Endothelial cell of umbilical vein (primary cell): ENCODE measurements around the gene MRPL16. TPM values are rescaled to one million over a fixed set of nuclear protein-coding genes. Genes with fewer than 3 reads are reported as not detected.

Experiments
- BruUV-seq: library from RNA; stranded (reverse); fragments of 400-500 nt; replicated peaks from 2 replicates; lab custom pipeline; 2021; lab: Mats Ljungman, UMichigan
- CTCF ChIA-PET: fragments of 300-600, 350-600 bp; sonication (Branson Sonifier 250); formaldehyde crosslinking; loops from one replicate; lab custom pipeline; 2021; ENCODE audit warnings: antibody characterized with exemption, inconsistent platforms; lab: Charles Lee
- POLR2A ChIA-PET: fragments of 300-600, 350-600 bp; sonication (Branson Sonifier 250); formaldehyde crosslinking; loops from one replicate; lab custom pipeline; 2021; ENCODE audit warnings: antibody characterized with exemption, inconsistent platforms; lab: Charles Lee
- DNase-seq: peaks from one replicate; pipeline ENCODE4 v3.0.0-alpha.2; 2011; ENCODE audit warnings: low read depth, low spot score
- FAIRE-seq: peaks from 2 replicates; lab custom pipeline; 2011; peaks lifted over from hg19 to GRCh38; lab: Jason Lieb, UNC
- H2AFZ ChIP-seq: 2 replicates; pipeline ENCODE4 v1.6.0; 2012; ENCODE audit warnings: low read depth, low read length, control low read depth, inconsistent platforms
- H3K27ac ChIP-seq: 2 replicates; pipeline ENCODE4 v1.5.1; 2011; ENCODE audit warnings: low read depth, mild to moderate bottlenecking, control low read depth, low read length, moderate library complexity; ENCODE audit not compliant: insufficient read depth
- H3K27me3 ChIP-seq, 2 experiments: 2 replicates each; pipeline versions ENCODE4 v1.6.0 to v1.6.1; 2011; ENCODE audit warnings: low read length in 2 of 2, mixed read lengths in 1 of 2; ENCODE audit not compliant: control insufficient read depth in 2 of 2, insufficient read depth in 2 of 2
- H3K36me3 ChIP-seq, 2 experiments: 2 replicates in 1 of 2; 3 replicates in 1 of 2; pipeline ENCODE4 v1.5.1; 2011; ENCODE audit warnings: low read length in 2 of 2, mild to moderate bottlenecking in 1 of 2, moderate library complexity in 1 of 2; ENCODE audit not compliant: control insufficient read depth in 2 of 2, insufficient read depth in 2 of 2; ENCODE audit errors: extremely low read depth in 1 of 2
- H3K4me1 ChIP-seq: 3 replicates; pipeline ENCODE4 v1.5.1; 2011; ENCODE audit warnings: mild to moderate bottlenecking, low read length; ENCODE audit not compliant: control insufficient read depth, insufficient read depth; ENCODE audit errors: extremely low read depth
- H3K4me2 ChIP-seq: 2 replicates; pipeline ENCODE4 v1.6.1; 2011; ENCODE audit warnings: low read length, control low read depth, mixed read lengths; ENCODE audit not compliant: insufficient read depth
- H3K4me3 ChIP-seq, 3 experiments: fragments of 200-600 bp in 1 of 3; sonication (generic), shearing (Covaris generic) in 1 of 3; replicated peaks in 1 of 3; 2 replicates each; pipeline ENCODE4 v1.5.1; 2011 to 2016; ENCODE audit warnings: control low read depth in 3 of 3, low read length in 3 of 3, mild to moderate bottlenecking in 2 of 3, inconsistent platforms in 1 of 3, low read depth in 1 of 3, moderate library complexity in 1 of 3; ENCODE audit not compliant: insufficient read depth in 1 of 3
- H3K79me2 ChIP-seq: 2 replicates; pipeline ENCODE4 v1.6.0; 2012; ENCODE audit warnings: low read length, inconsistent platforms; ENCODE audit not compliant: control insufficient read depth, insufficient read depth
- H3K9ac ChIP-seq: replicated peaks from 2 replicates; pipeline ENCODE3; 2011; ENCODE audit warnings: low read length, control low read depth; ENCODE audit not compliant: insufficient read depth; ENCODE audit errors: extremely low read depth
- H3K9me1 ChIP-seq: replicated peaks from 3 replicates; pipeline ENCODE4 v1.6.0; 2011; ENCODE audit warnings: mild to moderate bottlenecking, low read length; ENCODE audit not compliant: control insufficient read depth, insufficient read depth; ENCODE audit errors: extremely low read depth
- H3K9me3 ChIP-seq: replicated peaks from 2 replicates; pipeline ENCODE4 v1.5.1; 2012; ENCODE audit warnings: low read length, inconsistent platforms; ENCODE audit not compliant: control insufficient read depth, insufficient read depth
- H4K20me1 ChIP-seq: replicated peaks from 2 replicates; pipeline ENCODE3; 2011; ENCODE audit warnings: mild to moderate bottlenecking, low read length; ENCODE audit not compliant: control insufficient read depth, insufficient read depth; ENCODE audit errors: extremely low read depth
- CTCF ChIP-seq, 2 donors: IDR thresholded peaks; 1 replicate in 1 of 2; 2 replicates in 1 of 2; pipeline ENCODE4 v1.5.1; 2011; ENCODE audit warnings: low read length in 2 of 2, mild to moderate bottlenecking in 2 of 2, moderate library complexity in 2 of 2, control low read depth in 1 of 2, inconsistent platforms in 1 of 2, low read depth in 1 of 2; ENCODE audit not compliant: insufficient read depth in 1 of 2; ENCODE audit errors: extremely low read depth in 1 of 2
- EZH2 ChIP-seq: IDR thresholded peaks from 2 replicates; pipeline ENCODE4 v1.6.1; 2012; ENCODE audit warnings: borderline replicate concordance, low read depth, mild to moderate bottlenecking, moderate library complexity, low read length, inconsistent platforms; ENCODE audit not compliant: severe bottlenecking
- FOS ChIP-seq: IDR thresholded peaks from 2 replicates; pipeline ENCODE4 v1.6.1; 2011; ENCODE audit warnings: mild to moderate bottlenecking, low read length, moderate library complexity, borderline replicate concordance; ENCODE audit not compliant: insufficient read depth
- GATA2 ChIP-seq: IDR thresholded peaks from 2 replicates; pipeline ENCODE4 v1.7.0; 2011; ENCODE audit warnings: low read depth, mild to moderate bottlenecking, moderate library complexity, mixed read lengths, low read length; ENCODE audit not compliant: insufficient read length, insufficient read depth
- JUN ChIP-seq: IDR thresholded peaks from 2 replicates; pipeline ENCODE4 v1.6.1; 2011; ENCODE audit warnings: borderline replicate concordance, low read depth; ENCODE audit not compliant: insufficient read length, insufficient read depth
- MAX ChIP-seq: IDR thresholded peaks from 2 replicates; pipeline ENCODE4 v1.6.1; 2011; ENCODE audit not compliant: insufficient read depth, insufficient read length
- MYC ChIP-seq: IDR thresholded peaks from one replicate; pipeline ENCODE4 v1.6.1; 2011; ENCODE audit warnings: mild to moderate bottlenecking, low read depth, low read length
- POLR2A ChIP-seq: IDR thresholded peaks from 2 replicates; pipeline ENCODE4 v1.6.1; 2012; ENCODE audit warnings: low read depth, mild to moderate bottlenecking, control low read depth, low read length
- POLR2AphosphoS5 ChIP-seq: IDR thresholded peaks from 2 replicates; pipeline ENCODE4 v1.6.1; 2012; ENCODE audit warnings: low read depth, mild to moderate bottlenecking, control low read depth, low read length, moderate library complexity; ENCODE audit not compliant: insufficient read depth
- dilution Hi-C: fragments of 300-500 bp; cut with MboI; formaldehyde crosslinking; loops from one replicate; pipeline ENCODE4 v1.15.0; 2019; ENCODE audit warnings: low sequenced_read_pairs; ENCODE audit not compliant: extremely low pct_ligation_motif_present
- intact Hi-C: fragments of 100-400 bp; cut with micrococcal nuclease; formaldehyde crosslinking; loops from one replicate; pipeline ENCODE4 v1.10.0; 2022
- polyA plus RNA-seq, 4 experiments: library from polyadenylated mRNA; depleted of rRNA in 3 of 4; stranded (reverse) in 3 of 4; unstranded in 1 of 4; fragments of >200 nt; gene quantifications; 2 replicates each; pipeline versions ENCODE4 v1.2.1 to v1.2.3, GENCODE V29; 2011 to 2012; ENCODE audit warnings: missing spikeins in 1 of 4
- total RNA-seq: library from RNA; stranded (reverse); gene quantifications from 2 replicates; pipeline ENCODE4 v1.2.3, GENCODE V29; 2021

MRPL16 gene
- total and polyA plus RNA-seq, 2 donors (not counting 3 experiments of a cell fraction or from before 2014, with no cell fraction given) = 63.9 to 84.0 TPM

- Histone ChIP-seq H3K36me3 (peaks cover 0 to 12% of the 10 kb centered on the region in 2 experiments), H3K9me1 (no peaks in the 10 kb centered on the region), H3K9me3 (no peaks in the 10 kb centered on the region), H3K4me3 (no peak overlapping the region), H3K4me1 (peaks cover 14% of the 10 kb centered on the region), H4K20me1 (no peaks in the 10 kb centered on the region), H3K9ac (no peak overlapping the region), H3K27me3 (no peaks in the 10 kb centered on the region), H3K79me2 (peaks cover 50% of the 10 kb centered on the region), H3K4me2 (no peak overlapping the region), H2AFZ (no peak overlapping the region), H3K27ac (no peak overlapping the region)
- no peak for FAIRE-seq
- no peak for DNase-seq
- no peak for TF ChIP-seq EZH2
- TF ChIP-seq MYC = no peak
- no peak for TF ChIP-seq MAX
- TF ChIP-seq POLR2A = no peak
- no peak for TF ChIP-seq CTCF (IDR thresholded peaks at IDR 0.05; ENCODE audit: extremely low read depth in 1 of 2, insufficient read depth in 1 of 2, low read depth in 1 of 2, low read length in 2 of 2)
- TF ChIP-seq FOS = no peak
- no peak for TF ChIP-seq POLR2AphosphoS5
- TF ChIP-seq JUN = no peak
- TF ChIP-seq GATA2 = no peak
- POLR2A ChIA-PET = no interaction called here
- dilution Hi-C loops (no loop called here), intact Hi-C loops (loop anchor here (5.0 kb wide), 1 partner anchor 142 kb away; no protein-coding TSS in a partner anchor)
- no TSS peak for BruUV-seq
- CTCF ChIA-PET = interaction anchor here (1.7 kb wide), 1 partner anchor 42 kb away, joined by 4 read pairs; no protein-coding TSS in a partner anchor
Measured at GRCh38 chr11:59759900-59760299, 50.7 kb downstream of the MRPL16 start.
